SKM-1 (cell line): ENCODE measurements around the gene KRT76.

Experiments
- DNase-seq: peaks from one replicate; lab custom pipeline; 2025; ENCODE audit not compliant: unreplicated experiment; lab: John Stamatoyannopoulos, UW

KRT76 gene

GRCh38 chr12:52741375-52742195, 35.6 kb downstream of the KRT76 start:
- DNase-seq = no peak

- DNase-seq = no peak
Measured at GRCh38 chr12:52740584-52740983, 36.6 kb downstream of the KRT76 start.

- DNase-seq = no peak
Measured at GRCh38 chr12:52739963-52740362, 37.2 kb downstream of the KRT76 start.

- no peak for DNase-seq
Measured at GRCh38 chr12:52735816-52736632, 41.1 kb downstream of the KRT76 start.

GRCh38 chr12:52735106-52735505, 42.0 kb downstream of the KRT76 start:
- no peak for DNase-seq

- DNase-seq = no peak
Measured at GRCh38 chr12:52730793-52731192, 46.4 kb downstream of the KRT76 start.

- DNase-seq = no peak
Measured at GRCh38 chr12:52730383-52730782, 46.8 kb downstream of the KRT76 start.

GRCh38 chr12:52729147-52729546, 48.0 kb downstream of the KRT76 start:
- DNase-seq = no peak

GRCh38 chr12:52728374-52728773, 48.8 kb downstream of the KRT76 start:
- no peak for DNase-seq

- no peak for DNase-seq
Measured at GRCh38 chr12:52727037-52727436, 50.1 kb downstream of the KRT76 start.

- no peak for DNase-seq
Measured at GRCh38 chr12:52726451-52726850, 50.7 kb downstream of the KRT76 start.

GRCh38 chr12:52724384-52724783, 52.8 kb downstream of the KRT76 start:
- no peak for DNase-seq

- DNase-seq = no peak
Measured at GRCh38 chr12:52722680-52723079, 54.5 kb downstream of the KRT76 start.

- no peak for DNase-seq
Measured at GRCh38 chr12:52721838-52722470, 55.2 kb downstream of the KRT76 start.

GRCh38 chr12:52720365-52720886, 56.7 kb downstream of the KRT76 start:
- no peak for DNase-seq
